K562 (cell line): ENCODE data around the gene KDM2A. TPM values are rescaled to one million over a fixed set of nuclear protein-coding genes. Genes with fewer than 3 reads are reported as not detected.

ENCODE experiments used
- BHLHE40 ChIP-seq: IDR thresholded peaks from 2 replicates; pipeline ENCODE4 v1.6.1; 2011; ENCODE audit warnings: low read length, improper control_type of control experiment
- KLF16 ChIP-seq: IDR thresholded peaks from 2 replicates; pipeline ENCODE4 v1.6.1; 2016; ENCODE audit warnings: antibody characterized with exemption
- PCBP2 ChIP-seq: fragments of 200-400 bp; formaldehyde crosslinking; IDR thresholded peaks from 2 replicates; pipeline ENCODE4 v1.6.1; 2018; ENCODE audit warnings: low read length, low read depth, mild to moderate bottlenecking, moderate library complexity; ENCODE audit not compliant: poor library complexity, severe bottlenecking
- RAD21 ChIP-seq, 2 experiments: fragments of 250-450 bp in 1 of 2; fragments of 450-650 bp in 1 of 2; sonication (Bioruptor Pico) in 1 of 2; formaldehyde crosslinking in 1 of 2; IDR thresholded peaks in 1 of 2; conservative IDR thresholded peaks in 1 of 2; 2 replicates each; pipeline versions ENCODE4 v1.4.0 to v1.8.0; 2020 to 2022; ENCODE audit warnings: mild to moderate bottlenecking in 2 of 2, moderate library complexity in 1 of 2
- TGIF2 ChIP-seq: sonication (generic); formaldehyde crosslinking; IDR thresholded peaks from 2 replicates; pipeline ENCODE4 v1.8.1; 2022; ENCODE audit warnings: mild to moderate bottlenecking, missing genetic modification reagents, moderate library complexity
- ZBTB43 ChIP-seq: sonication (generic); formaldehyde crosslinking; IDR thresholded peaks from 2 replicates; pipeline ENCODE4 v1.8.0; 2023; ENCODE audit warnings: mild to moderate bottlenecking, missing genetic modification reagents
- polyA plus RNA-seq, 8 experiments: library from polyadenylated mRNA; depleted of rRNA in 4 of 8; stranded (reverse) in 5 of 8; unstranded in 3 of 8; fragments of >200 nt; fragmentation: Nextera tagmentation in 2 of 8; fragmentation: Illumina TruSeq in 1 of 8; extraction: Ambion mirVana in 2 of 8; extraction: Trizol in 1 of 8; gene quantifications; 2 replicates each; pipeline versions ENCODE4 v1.2.1 to v1.2.3, GENCODE V29; 2011 to 2014; ENCODE audit warnings: inconsistent platforms in 1 of 8, missing spikeins in 1 of 8
- total RNA-seq, 7 experiments: library from RNA; depleted of rRNA in 6 of 7; stranded (reverse); fragments of >200 nt in 6 of 7; fragmentation: Illumina TruSeq in 2 of 7; extraction: Trizol in 2 of 7; gene quantifications; 2 replicates each; pipeline versions ENCODE4 v1.2.1 to v1.2.3, GENCODE V29; 2011 to 2021; ENCODE audit warnings: low replicate concordance in 1 of 7
- TF ChIP-seq, protein P1 (sequence below), 2 experiments: IDR thresholded peaks; 2 replicates each; pipeline ENCODE4 v1.6.1; 2011; ENCODE audit warnings: borderline replicate concordance in 1 of 2, control low read depth in 1 of 2, low read depth in 1 of 2, low read length in 1 of 2, mild to moderate bottlenecking in 1 of 2, mixed read lengths in 1 of 2, moderate library complexity in 1 of 2; ENCODE audit not compliant: insufficient read depth in 1 of 2, insufficient read length in 1 of 2, poor library complexity in 1 of 2, severe bottlenecking in 1 of 2; ENCODE audit errors: extremely low read depth in 1 of 2
- TF ChIP-seq, protein P2 (sequence below): sonication (generic); formaldehyde crosslinking; IDR thresholded peaks from 2 replicates; pipeline ENCODE4 v1.8.0; 2022; ENCODE audit warnings: mild to moderate bottlenecking, missing genetic modification reagents
- TF ChIP-seq, protein P3 (sequence below), 2 experiments: fragments of 450-650 bp; formaldehyde crosslinking in 1 of 2; IDR thresholded peaks; 2 replicates each; pipeline versions ENCODE4 v1.4.0 to v1.6.1; 2014 to 2020; ENCODE audit warnings: mild to moderate bottlenecking in 2 of 2, borderline replicate concordance in 1 of 2, low read depth in 1 of 2
- TF ChIP-seq, protein P4 (sequence below): fragments of 250-450 bp; sonication (Bioruptor Pico); IDR thresholded peaks from 2 replicates; pipeline ENCODE4 v1.4.0; 2020; ENCODE audit warnings: mild to moderate bottlenecking, moderate library complexity, borderline replicate concordance

KDM2A gene
- total and polyA plus RNA-seq, 9 of the 15 experiments (the other 6 are each of a cell fraction or from before 2014, with no cell fraction given), result 5.0 to 39.3 (median 21.3) TPM

DNA sequence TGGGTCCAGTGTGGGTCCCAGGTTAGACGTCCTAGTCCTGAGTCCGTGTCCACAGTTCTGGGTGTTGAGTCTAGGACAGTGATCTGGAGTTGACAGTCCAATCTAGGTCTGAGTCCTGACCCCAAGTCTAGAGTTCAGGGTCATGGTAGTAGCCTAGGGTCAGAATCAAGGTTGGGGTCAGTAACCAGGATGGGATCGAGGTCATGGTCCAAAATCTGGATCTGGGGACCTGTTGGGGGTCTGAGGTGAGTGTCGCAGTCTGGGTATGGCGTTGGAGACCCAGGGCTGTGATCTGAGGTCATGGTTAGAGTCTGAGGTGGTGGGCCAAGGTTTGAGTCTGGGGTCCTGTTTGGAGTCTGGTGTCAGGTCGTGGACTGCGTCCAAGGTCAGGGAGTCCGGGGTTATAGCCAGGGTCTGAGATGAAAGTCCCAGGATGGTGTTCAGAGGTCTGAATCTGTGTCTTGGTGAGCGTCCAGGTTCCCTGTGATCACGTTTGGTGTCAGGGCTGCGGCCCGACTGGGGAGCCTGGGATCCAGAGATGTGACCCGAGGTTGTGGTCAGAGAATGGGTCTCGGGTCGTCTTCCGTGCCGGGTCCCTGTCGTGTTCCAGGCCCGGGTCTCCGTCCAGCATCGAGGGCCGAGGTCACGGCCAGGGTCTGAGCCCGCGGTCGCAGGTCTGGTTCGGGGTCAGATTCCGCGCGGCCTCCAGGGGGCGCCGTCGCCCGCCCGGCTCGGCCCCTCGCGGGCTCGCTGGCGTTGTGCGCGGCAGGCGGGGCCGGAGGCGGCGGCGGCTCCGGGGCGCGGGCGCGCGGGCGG, 146.8 kb downstream of the KDM2A start (continued):
- TF ChIP-seq PCBP2 (no peak), ZBTB43 (CRISPR knock-in tag) (no peak), RAD21 (CRISPR knock-in tag; conservative IDR thresholded peaks at IDR 0.05 in 1 of 2, IDR thresholded peaks at IDR 0.05 in 1 of 2) (peak; percentile 71 to 79), KLF16 (no peak), BHLHE40 (peak; percentile 40; the same call in 1 of the 2 replicates), TGIF2 (CRISPR knock-in tag) (no peak)
- TF ChIP-seq, protein P1, sequence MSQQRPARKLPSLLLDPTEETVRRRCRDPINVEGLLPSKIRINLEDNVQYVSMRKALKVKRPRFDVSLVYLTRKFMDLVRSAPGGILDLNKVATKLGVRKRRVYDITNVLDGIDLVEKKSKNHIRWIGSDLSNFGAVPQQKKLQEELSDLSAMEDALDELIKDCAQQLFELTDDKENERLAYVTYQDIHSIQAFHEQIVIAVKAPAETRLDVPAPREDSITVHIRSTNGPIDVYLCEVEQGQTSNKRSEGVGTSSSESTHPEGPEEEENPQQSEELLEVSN (IDR thresholded peaks at IDR 0.05; ENCODE audit: borderline replicate concordance in 1 of 2, extremely low read depth in 1 of 2, insufficient read depth in 1 of 2, insufficient read length in 1 of 2, low read depth in 1 of 2, low read length in 1 of 2, poor library complexity in 1 of 2, severe bottlenecking in 1 of 2), result peak in 1 of 2 experiments; percentile 21
- TF ChIP-seq, protein P2, sequence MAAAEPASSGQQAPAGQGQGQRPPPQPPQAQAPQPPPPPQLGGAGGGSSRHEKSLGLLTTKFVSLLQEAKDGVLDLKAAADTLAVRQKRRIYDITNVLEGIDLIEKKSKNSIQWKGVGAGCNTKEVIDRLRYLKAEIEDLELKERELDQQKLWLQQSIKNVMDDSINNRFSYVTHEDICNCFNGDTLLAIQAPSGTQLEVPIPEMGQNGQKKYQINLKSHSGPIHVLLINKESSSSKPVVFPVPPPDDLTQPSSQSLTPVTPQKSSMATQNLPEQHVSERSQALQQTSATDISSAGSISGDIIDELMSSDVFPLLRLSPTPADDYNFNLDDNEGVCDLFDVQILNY, result no peak
- TF ChIP-seq, protein P3, sequence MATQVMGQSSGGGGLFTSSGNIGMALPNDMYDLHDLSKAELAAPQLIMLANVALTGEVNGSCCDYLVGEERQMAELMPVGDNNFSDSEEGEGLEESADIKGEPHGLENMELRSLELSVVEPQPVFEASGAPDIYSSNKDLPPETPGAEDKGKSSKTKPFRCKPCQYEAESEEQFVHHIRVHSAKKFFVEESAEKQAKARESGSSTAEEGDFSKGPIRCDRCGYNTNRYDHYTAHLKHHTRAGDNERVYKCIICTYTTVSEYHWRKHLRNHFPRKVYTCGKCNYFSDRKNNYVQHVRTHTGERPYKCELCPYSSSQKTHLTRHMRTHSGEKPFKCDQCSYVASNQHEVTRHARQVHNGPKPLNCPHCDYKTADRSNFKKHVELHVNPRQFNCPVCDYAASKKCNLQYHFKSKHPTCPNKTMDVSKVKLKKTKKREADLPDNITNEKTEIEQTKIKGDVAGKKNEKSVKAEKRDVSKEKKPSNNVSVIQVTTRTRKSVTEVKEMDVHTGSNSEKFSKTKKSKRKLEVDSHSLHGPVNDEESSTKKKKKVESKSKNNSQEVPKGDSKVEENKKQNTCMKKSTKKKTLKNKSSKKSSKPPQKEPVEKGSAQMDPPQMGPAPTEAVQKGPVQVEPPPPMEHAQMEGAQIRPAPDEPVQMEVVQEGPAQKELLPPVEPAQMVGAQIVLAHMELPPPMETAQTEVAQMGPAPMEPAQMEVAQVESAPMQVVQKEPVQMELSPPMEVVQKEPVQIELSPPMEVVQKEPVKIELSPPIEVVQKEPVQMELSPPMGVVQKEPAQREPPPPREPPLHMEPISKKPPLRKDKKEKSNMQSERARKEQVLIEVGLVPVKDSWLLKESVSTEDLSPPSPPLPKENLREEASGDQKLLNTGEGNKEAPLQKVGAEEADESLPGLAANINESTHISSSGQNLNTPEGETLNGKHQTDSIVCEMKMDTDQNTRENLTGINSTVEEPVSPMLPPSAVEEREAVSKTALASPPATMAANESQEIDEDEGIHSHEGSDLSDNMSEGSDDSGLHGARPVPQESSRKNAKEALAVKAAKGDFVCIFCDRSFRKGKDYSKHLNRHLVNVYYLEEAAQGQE (IDR thresholded peaks at IDR 0.05; ENCODE audit: borderline replicate concordance), result peak; percentile 58; the same call in 1 of the 2 replicates
- TF ChIP-seq, protein P3 (CRISPR knock-in tag; IDR thresholded peaks at IDR 0.05; ENCODE audit: low read depth), result no peak
- TF ChIP-seq, protein P4, sequence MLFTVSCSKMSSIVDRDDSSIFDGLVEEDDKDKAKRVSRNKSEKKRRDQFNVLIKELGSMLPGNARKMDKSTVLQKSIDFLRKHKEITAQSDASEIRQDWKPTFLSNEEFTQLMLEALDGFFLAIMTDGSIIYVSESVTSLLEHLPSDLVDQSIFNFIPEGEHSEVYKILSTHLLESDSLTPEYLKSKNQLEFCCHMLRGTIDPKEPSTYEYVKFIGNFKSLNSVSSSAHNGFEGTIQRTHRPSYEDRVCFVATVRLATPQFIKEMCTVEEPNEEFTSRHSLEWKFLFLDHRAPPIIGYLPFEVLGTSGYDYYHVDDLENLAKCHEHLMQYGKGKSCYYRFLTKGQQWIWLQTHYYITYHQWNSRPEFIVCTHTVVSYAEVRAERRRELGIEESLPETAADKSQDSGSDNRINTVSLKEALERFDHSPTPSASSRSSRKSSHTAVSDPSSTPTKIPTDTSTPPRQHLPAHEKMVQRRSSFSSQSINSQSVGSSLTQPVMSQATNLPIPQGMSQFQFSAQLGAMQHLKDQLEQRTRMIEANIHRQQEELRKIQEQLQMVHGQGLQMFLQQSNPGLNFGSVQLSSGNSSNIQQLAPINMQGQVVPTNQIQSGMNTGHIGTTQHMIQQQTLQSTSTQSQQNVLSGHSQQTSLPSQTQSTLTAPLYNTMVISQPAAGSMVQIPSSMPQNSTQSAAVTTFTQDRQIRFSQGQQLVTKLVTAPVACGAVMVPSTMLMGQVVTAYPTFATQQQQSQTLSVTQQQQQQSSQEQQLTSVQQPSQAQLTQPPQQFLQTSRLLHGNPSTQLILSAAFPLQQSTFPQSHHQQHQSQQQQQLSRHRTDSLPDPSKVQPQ (CRISPR knock-in tag), result no peak
